Panc1 (cell line): Measurements from ENCODE around the gene EDDM3A. TPM values are rescaled to one million over a fixed set of nuclear protein-coding genes. Genes with fewer than 3 reads are reported as not detected.

Experiments
- ATAC-seq: fragments of 200-7000 bp; cut with Tn5 transposase; 2 replicates; pipeline ENCODE4 v1.9.1; 2020; ENCODE audit warnings: mild to moderate bottlenecking, moderate library complexity
- BruUV-seq: library from RNA; stranded (reverse); fragments of 400-500 nt; replicated peaks from 2 replicates; lab custom pipeline; 2021; lab: Mats Ljungman, UMichigan
- CTCF ChIA-PET: fragments of 300-600 bp; sonication (Branson Sonifier 250); formaldehyde crosslinking; loops from one replicate; lab custom pipeline; 2022; ENCODE audit warnings: antibody characterized with exemption; lab: Charles Lee
- POLR2A ChIA-PET: fragments of 300-600 bp; sonication (Branson Sonifier 250); formaldehyde crosslinking; loops from one replicate; lab custom pipeline; 2022; ENCODE audit warnings: antibody characterized with exemption; lab: Charles Lee
- DNase-seq: peaks from one replicate; pipeline ENCODE4 v3.0.0-alpha.2; 2010; ENCODE audit warnings: low read depth, low spot score
- H3K27ac ChIP-seq: 2 replicates; pipeline ENCODE4 v1.5.1; 2011; ENCODE audit warnings: mild to moderate bottlenecking, low read length, inconsistent platforms
- H3K27me3 ChIP-seq: fragments of 200-500 bp; sonication (Bioruptor generic); 2 replicates; pipeline ENCODE4 v1.6.0; 2014; ENCODE audit warnings: low read length, inconsistent platforms; ENCODE audit not compliant: control insufficient read depth, insufficient read depth
- H3K36me3 ChIP-seq: fragments of 200-500 bp; sonication (Bioruptor generic); 2 replicates; pipeline ENCODE4 v1.5.1; 2014; ENCODE audit warnings: inconsistent platforms, mild to moderate bottlenecking, low read length, moderate library complexity; ENCODE audit not compliant: control insufficient read depth, insufficient read depth
- H3K4me1 ChIP-seq: 2 replicates; pipeline ENCODE4 v1.5.1; 2011; ENCODE audit warnings: inconsistent platforms, mild to moderate bottlenecking, low read length, moderate library complexity; ENCODE audit not compliant: control insufficient read depth, insufficient read depth
- H3K4me3 ChIP-seq, 2 experiments: 2 replicates each; pipeline ENCODE4 v1.5.1; 2011 to 2012; ENCODE audit warnings: low read depth in 2 of 2, low read length in 2 of 2, mild to moderate bottlenecking in 2 of 2, inconsistent platforms in 1 of 2, moderate library complexity in 1 of 2
- H3K9me3 ChIP-seq: fragments of 200-500 bp; sonication (Bioruptor generic); 2 replicates; pipeline ENCODE4 v1.5.1; 2014; ENCODE audit warnings: low read depth, mild to moderate bottlenecking, inconsistent platforms, low read length, moderate library complexity; ENCODE audit not compliant: control insufficient read depth, insufficient read depth
- POLR2AphosphoS5 ChIP-seq: IDR thresholded peaks from 2 replicates; pipeline ENCODE4 v1.6.1; 2012; ENCODE audit warnings: mild to moderate bottlenecking, low read depth, low read length, moderate library complexity
- SIN3A ChIP-seq: IDR thresholded peaks from 2 replicates; pipeline ENCODE4 v1.6.1; 2012; ENCODE audit warnings: low read depth, mild to moderate bottlenecking, low read length, moderate library complexity, borderline replicate concordance; ENCODE audit not compliant: insufficient read depth
- TCF7L2 ChIP-seq: IDR thresholded peaks from 2 replicates; pipeline ENCODE4 v1.6.1; 2011; ENCODE audit warnings: mild to moderate bottlenecking, low read depth, low read length, inconsistent platforms
- in situ Hi-C: cut with HindIII; loops from 2 replicates; pipeline ENCODE4 v1.10.0; 2016; ENCODE audit warnings: low sequenced_read_pairs, low pct_unique_long_range_greater_than_20kb
- intact Hi-C: fragments of 100-400 bp; cut with micrococcal nuclease; formaldehyde crosslinking; loops from one replicate; pipeline ENCODE4 v1.10.0; 2022; ENCODE audit not compliant: unreplicated experiment
- total RNA-seq: library from RNA; stranded (reverse); gene quantifications from one replicate; pipeline ENCODE4 v1.2.1, GENCODE V29; 2021; ENCODE audit not compliant: unreplicated experiment
- TF ChIP-seq, protein P1 (sequence below): fragments of 450-650 bp; IDR thresholded peaks from 2 replicates; pipeline ENCODE4 v1.5.1; 2017; ENCODE audit warnings: mild to moderate bottlenecking
- TF ChIP-seq, protein P2 (sequence below), 2 experiments: IDR thresholded peaks; 2 replicates each; pipeline ENCODE4 v1.6.1; 2011 to 2012; ENCODE audit warnings: low read depth in 2 of 2, control low read depth in 1 of 2, low read length in 1 of 2, mild to moderate bottlenecking in 1 of 2, moderate library complexity in 1 of 2; ENCODE audit not compliant: insufficient read depth in 1 of 2

The EDDM3A gene
- total RNA-seq, 1 experiment from 2014 or later = not detected

DNA sequence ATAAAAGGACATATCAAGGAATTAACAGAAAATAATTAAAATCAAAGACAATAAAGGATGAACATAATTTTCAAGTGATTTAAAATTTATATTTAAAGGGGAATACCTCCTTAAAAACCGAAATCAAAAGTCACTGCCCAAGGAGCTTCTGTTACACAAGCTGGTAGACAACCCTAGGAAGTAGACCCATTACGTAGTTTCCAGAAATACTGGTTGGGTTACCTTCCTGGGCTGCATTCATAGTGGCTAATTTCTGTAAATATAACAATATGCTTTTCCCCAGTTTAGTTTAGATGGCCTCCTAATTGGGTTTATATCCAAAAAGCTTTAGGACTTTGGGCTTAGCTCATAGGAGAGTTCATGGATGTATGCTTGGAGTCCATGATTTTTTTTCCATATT lies 2.1 kb upstream of the EDDM3A start:
- no peak for DNase-seq
- TF ChIP-seq, protein P1, sequence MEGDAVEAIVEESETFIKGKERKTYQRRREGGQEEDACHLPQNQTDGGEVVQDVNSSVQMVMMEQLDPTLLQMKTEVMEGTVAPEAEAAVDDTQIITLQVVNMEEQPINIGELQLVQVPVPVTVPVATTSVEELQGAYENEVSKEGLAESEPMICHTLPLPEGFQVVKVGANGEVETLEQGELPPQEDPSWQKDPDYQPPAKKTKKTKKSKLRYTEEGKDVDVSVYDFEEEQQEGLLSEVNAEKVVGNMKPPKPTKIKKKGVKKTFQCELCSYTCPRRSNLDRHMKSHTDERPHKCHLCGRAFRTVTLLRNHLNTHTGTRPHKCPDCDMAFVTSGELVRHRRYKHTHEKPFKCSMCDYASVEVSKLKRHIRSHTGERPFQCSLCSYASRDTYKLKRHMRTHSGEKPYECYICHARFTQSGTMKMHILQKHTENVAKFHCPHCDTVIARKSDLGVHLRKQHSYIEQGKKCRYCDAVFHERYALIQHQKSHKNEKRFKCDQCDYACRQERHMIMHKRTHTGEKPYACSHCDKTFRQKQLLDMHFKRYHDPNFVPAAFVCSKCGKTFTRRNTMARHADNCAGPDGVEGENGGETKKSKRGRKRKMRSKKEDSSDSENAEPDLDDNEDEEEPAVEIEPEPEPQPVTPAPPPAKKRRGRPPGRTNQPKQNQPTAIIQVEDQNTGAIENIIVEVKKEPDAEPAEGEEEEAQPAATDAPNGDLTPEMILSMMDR = no peak
- TF ChIP-seq POLR2AphosphoS5 (no peak), SIN3A (no peak), TCF7L2 (no peak)
- TF ChIP-seq, protein P2, sequence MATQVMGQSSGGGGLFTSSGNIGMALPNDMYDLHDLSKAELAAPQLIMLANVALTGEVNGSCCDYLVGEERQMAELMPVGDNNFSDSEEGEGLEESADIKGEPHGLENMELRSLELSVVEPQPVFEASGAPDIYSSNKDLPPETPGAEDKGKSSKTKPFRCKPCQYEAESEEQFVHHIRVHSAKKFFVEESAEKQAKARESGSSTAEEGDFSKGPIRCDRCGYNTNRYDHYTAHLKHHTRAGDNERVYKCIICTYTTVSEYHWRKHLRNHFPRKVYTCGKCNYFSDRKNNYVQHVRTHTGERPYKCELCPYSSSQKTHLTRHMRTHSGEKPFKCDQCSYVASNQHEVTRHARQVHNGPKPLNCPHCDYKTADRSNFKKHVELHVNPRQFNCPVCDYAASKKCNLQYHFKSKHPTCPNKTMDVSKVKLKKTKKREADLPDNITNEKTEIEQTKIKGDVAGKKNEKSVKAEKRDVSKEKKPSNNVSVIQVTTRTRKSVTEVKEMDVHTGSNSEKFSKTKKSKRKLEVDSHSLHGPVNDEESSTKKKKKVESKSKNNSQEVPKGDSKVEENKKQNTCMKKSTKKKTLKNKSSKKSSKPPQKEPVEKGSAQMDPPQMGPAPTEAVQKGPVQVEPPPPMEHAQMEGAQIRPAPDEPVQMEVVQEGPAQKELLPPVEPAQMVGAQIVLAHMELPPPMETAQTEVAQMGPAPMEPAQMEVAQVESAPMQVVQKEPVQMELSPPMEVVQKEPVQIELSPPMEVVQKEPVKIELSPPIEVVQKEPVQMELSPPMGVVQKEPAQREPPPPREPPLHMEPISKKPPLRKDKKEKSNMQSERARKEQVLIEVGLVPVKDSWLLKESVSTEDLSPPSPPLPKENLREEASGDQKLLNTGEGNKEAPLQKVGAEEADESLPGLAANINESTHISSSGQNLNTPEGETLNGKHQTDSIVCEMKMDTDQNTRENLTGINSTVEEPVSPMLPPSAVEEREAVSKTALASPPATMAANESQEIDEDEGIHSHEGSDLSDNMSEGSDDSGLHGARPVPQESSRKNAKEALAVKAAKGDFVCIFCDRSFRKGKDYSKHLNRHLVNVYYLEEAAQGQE (IDR thresholded peaks at IDR 0.05; ENCODE audit: insufficient read depth in 1 of 2, low read depth in 2 of 2, low read length in 1 of 2) = no peak
- intact Hi-C loops = no loop called here
- POLR2A ChIA-PET = no interaction called here
- Histone ChIP-seq H3K4me1 (no peaks in the 10 kb centered on the region), H3K27me3 (no peaks in the 10 kb centered on the region; the same call in 1 of the 2 replicates), H3K36me3 (no peaks in the 10 kb centered on the region), H3K4me3 (no peak overlapping the region), H3K27ac (no peak overlapping the region), H3K9me3 (no peaks in the 10 kb centered on the region)
- in situ Hi-C loops = no loop called here
- CTCF ChIA-PET = no interaction called here
- ATAC-seq = no peak
- no TSS peak for BruUV-seq

DNA sequence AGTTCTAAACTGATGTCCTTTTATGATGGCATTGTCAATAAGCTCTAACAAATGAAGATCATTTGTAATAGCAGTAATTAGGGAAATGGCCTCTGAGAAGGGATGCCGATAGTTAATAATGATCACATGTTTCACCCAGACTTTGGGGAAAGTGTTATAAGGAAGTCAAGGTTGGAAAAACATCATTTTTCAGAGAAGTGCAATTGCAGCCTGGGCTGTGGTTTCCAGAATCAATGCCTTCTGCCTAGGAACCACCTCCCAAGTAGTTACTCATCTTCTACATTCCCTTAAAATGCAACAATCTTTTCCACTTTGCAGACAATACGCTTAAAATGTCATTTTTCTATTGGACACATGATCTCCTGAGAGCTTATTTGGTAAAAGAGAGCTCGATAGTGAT lies 879 bp downstream of the EDDM3A start:
- intact Hi-C loops = no loop called here

More for the DNA sequence above, 879 bp downstream of the EDDM3A start:
- TF ChIP-seq POLR2AphosphoS5 (no peak), TCF7L2 (no peak), SIN3A (no peak)
- TF ChIP-seq, protein P1 = no peak
- TF ChIP-seq, protein P2 (IDR thresholded peaks at IDR 0.05; ENCODE audit: insufficient read depth in 1 of 2, low read depth in 2 of 2, low read length in 1 of 2) = no peak
- no peaks in the 10 kb centered on the region for H3K9me3 ChIP-seq
- BruUV-seq = no TSS peak
- H3K36me3 ChIP-seq = no peaks in the 10 kb centered on the region
- no peak for DNase-seq
- ATAC-seq = no peak
- POLR2A ChIA-PET = no interaction called here
- H3K4me3 ChIP-seq = no peak overlapping the region
- in situ Hi-C loops = no loop called here
- no peaks in the 10 kb centered on the region for H3K27me3 ChIP-seq
- H3K4me1 ChIP-seq = no peaks in the 10 kb centered on the region
- CTCF ChIA-PET = no interaction called here
- no peak overlapping the region for H3K27ac ChIP-seq
